ENCODE data around the gene GRIA1.

The GRIA1 gene

GRCh38 chr5:153552886-153553285, 62.4 kb downstream of the GRIA1 start:
- DNase-seq: no peak

GRCh38 chr5:153555420-153556114, 65.1 kb downstream of the GRIA1 start:
- no peak for DNase-seq

GRCh38 chr5:153558957-153559356, 68.5 kb downstream of the GRIA1 start:
- DNase-seq: no peak

GRCh38 chr5:153559926-153560325, 69.5 kb downstream of the GRIA1 start:
- DNase-seq: no peak

GRCh38 chr5:153562189-153562588, 71.7 kb downstream of the GRIA1 start:
- DNase-seq: no peak

GRCh38 chr5:153565822-153566221, 75.4 kb downstream of the GRIA1 start:
- DNase-seq: no peak

GRCh38 chr5:153569036-153569435, 78.6 kb downstream of the GRIA1 start:
- DNase-seq: no peak

GRCh38 chr5:153571162-153571561, 80.7 kb downstream of the GRIA1 start:
- DNase-seq: no peak

- DNase-seq: no peak
Observed at GRCh38 chr5:153572411-153573145, 82.1 kb downstream of the GRIA1 start.

GRCh38 chr5:153573326-153574033, 83.0 kb downstream of the GRIA1 start:
- no peak for DNase-seq

GRCh38 chr5:153584126-153584959, 93.9 kb downstream of the GRIA1 start:
- no peak for DNase-seq

GRCh38 chr5:153584960-153585359, 94.5 kb downstream of the GRIA1 start:
- no peak for DNase-seq

GRCh38 chr5:153585622-153586277, 95.3 kb downstream of the GRIA1 start:
- DNase-seq: no peak

- no peak for DNase-seq
Observed at GRCh38 chr5:153592081-153592480, 101.6 kb downstream of the GRIA1 start.

GRCh38 chr5:153594785-153595184, 104.3 kb downstream of the GRIA1 start:
- DNase-seq: no peak

GRCh38 chr5:153598099-153598498, 107.6 kb downstream of the GRIA1 start:
- no peak for DNase-seq

GRCh38 chr5:153601377-153601776, 110.9 kb downstream of the GRIA1 start:
- DNase-seq: no peak

GRCh38 chr5:153605386-153605785, 114.9 kb downstream of the GRIA1 start:
- no peak for DNase-seq

GRCh38 chr5:153610009-153610408, 119.5 kb downstream of the GRIA1 start:
- no peak for DNase-seq

GRCh38 chr5:153610811-153611210, 120.3 kb downstream of the GRIA1 start:
- DNase-seq: no peak

GRCh38 chr5:153613144-153613543, 122.7 kb downstream of the GRIA1 start:
- DNase-seq: no peak

- no peak for DNase-seq
Observed at GRCh38 chr5:153613672-153614071, 123.2 kb downstream of the GRIA1 start.

All from activated CD4-positive, alpha-beta T cell treated with anti-CD3 and anti-CD28 coated beads, Interleukin-2, amount 50 U/mL, for 4 hours (primary cell).